Activated naive CD4-positive, alpha-beta T cell (primary cell): ENCODE measurements around the gene KANK3.
"Not testable (repeated sequence)": the region's sequence is repeated elsewhere in the genome, so short reads cannot be mapped to it uniquely, and the experiment has no call there.

ENCODE experiments used
- DNase-seq, 4 experiments: peaks; one replicate each; lab custom pipeline; 2025; lab: John Stamatoyannopoulos, UW

KANK3 gene

GRCh38 chr19:8342684-8343482 lies at the start of gene KANK3:
KANK3 (minus strand) TSS chr19:8343262; CDS start chr19:8337828, 5,434 bp downstream.
- DNase-seq: peak; percentile 54 to 87 (median 82)

- DNase-seq: no peak
Observed at GRCh38 chr19:8392017-8392591, 49.0 kb upstream of the KANK3 start.

DNA sequence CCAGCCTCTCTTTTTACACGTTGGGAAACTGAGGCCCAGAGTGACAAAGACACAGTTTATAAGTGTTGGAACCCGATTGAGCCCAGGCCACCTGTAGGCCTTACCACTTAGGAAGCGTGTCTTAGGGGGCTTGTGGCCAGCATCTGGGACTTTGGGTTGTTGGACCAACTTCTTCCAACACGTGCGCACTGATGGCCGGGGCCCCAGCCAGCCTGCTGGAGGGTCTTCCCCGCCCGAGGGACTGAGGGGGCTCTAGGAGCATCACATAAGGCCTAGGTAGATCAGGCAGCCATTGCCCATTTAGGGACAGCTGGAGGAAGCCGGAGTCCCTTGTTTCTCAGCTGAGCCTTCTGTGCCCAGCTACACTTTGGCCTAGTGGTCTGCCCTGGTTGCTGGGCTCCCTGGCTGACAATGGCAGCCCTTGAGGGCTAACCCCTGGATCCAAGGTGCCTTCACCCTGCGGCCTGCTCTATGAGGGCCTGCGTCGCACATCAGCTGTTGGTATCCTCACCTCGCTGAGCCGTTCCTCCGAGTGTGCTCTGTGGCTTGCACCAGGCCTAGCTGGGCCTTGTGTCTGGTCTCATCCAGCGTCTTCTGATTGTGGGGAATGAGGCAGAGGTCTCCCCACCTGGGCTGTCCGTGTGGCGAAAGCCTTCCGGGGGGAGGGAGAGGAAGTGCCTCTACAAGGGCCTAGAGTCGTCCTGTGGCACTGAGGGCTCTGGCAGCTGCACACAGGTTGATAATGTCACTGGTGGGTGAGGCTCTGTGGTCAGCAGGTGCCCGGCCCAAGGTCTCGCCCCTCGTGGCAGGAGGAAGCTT lies 48.3 kb upstream of the KANK3 start:
- no peak for DNase-seq

GRCh38 chr19:8390617-8390981 lies 47.5 kb upstream of the KANK3 start:
- peak; percentile 86 to 91 (median 86) for DNase-seq

- peak; percentile 90 to 97 (median 92) for DNase-seq
Observed at GRCh38 chr19:8389891-8390616, 47.0 kb upstream of the KANK3 start, which contains the start of gene RAB11B. RAB11B (plus strand) TSS chr19:8390360; CDS start chr19:8390417, 57 bp downstream.

DNA sequence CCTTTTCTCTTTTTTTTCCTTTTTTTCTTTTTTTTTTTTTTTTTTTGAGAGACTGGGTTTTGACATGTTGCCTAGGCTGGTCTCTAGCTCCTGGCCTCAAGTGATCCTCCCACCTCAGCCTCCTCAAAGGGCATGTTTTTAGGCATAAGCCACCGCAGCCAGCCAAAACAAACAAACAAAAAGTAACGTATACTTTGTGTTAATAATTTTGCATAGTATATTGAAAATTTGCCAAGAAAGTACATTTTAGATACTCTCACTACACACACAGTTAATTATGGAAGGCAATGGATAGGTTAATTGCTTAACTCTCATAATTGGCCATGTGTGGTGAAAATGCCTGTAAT lies 45.5 kb upstream of the KANK3 start:
- DNase-seq: no peak

DNA sequence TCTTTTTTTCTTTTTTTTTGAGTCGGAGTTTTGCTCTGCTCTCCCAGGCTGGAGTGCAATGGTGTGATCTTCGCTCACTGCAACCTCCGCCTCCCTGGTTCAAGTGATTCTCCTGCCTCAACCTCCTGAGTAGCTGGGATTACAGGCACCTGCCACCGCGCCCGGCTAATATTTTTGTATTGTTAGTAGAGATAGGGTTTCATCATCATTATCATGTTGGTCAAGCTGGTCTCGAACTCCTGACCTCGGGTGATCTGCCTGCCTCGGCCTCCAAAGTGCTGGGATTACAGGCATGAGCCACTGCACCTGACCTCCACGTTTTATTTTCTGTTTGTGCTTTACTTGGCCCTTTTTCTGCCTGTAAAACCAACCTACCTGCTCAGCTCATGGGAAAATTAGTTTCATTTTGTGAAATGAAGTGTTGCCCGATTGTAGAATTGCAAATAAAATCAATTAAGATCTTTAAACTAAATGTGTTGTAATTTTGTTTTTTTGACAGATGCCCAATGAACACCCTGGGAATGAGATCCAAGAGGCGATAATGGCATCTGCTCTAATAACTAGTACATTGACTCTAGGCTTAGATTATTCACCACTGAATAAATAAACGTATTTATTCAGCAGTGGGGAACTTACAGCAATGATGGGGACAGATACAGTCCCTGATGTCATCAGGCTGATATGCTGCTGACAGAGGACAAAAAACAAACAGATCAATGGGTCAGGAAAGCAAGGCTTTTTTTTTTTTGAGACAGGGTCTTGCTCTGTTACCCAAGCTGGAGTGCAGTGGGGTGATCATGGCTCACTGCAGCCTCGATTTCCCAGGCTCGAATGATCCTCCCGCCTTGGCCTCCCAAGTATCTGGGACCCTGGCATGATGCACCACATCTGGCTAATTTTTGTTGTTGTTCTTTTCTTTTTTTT lies 44.9 kb upstream of the KANK3 start:
- no peak for DNase-seq

GRCh38 chr19:8386990-8387389 lies 43.9 kb upstream of the KANK3 start:
- no peak for DNase-seq

DNA sequence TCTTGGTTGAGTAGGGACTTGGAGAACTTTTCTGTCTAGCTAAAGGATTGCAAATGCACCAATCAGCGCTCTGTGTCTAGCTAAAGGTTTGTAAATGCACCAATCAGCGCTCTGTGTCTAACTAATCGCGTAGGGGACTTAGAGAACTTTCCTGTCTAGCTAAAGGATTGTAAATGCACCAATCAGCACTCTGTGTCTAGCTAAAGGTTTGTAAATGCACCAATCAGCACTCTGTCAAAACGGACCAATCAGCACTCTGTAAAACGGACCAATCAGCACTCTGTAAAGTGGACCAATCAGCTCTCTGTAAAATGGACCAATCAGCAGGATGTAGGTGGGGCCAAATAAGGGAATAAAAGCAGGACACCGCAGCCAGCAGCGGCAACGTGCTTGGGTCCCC lies 43.4 kb upstream of the KANK3 start:
- not testable (repeated sequence) for DNase-seq

DNA sequence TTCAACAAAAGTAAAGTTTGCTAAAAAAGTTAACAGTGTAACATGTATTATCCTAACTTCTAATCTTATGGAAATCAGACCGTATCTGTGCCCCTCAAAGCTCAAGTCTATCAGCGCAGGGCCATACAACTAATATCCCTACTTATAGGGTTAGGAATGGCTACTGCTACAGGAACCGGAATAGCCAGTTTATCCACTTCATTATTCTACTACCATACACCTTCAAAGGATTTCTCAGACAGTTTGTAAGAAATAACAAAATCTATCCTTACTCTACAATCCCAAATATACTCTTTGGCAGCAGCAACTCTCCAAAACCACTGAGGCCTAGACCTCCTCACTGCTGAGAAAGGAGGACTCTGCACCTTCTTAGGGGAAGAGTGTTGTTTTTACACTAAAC lies 42.5 kb upstream of the KANK3 start:
- DNase-seq: not testable (repeated sequence)

GRCh38 chr19:8385103-8385502 lies 42.0 kb upstream of the KANK3 start:
- DNase-seq: not testable (repeated sequence)

DNA sequence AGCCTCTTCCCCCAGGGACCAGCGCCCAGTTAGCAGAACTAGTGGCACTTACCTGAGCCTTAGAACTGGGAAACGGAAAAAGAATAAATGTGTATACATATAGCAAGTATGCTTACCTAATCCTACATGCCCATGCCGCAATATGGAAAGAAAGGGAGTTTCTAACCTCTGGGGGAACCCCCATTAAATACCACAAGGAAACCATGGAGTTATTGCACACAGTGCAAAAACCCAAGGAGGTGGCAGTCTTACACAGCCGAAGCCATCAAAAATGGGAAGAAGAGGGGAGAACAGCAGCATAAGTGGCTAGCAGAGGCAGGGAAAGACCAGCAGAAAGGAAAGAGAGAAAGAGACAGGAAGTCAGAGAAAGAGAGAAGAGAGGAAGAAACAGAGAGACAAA lies 41.5 kb upstream of the KANK3 start:
- not testable (repeated sequence) for DNase-seq

- DNase-seq: not testable (repeated sequence)
Observed at GRCh38 chr19:8379156-8379891, 36.3 kb upstream of the KANK3 start.

DNA sequence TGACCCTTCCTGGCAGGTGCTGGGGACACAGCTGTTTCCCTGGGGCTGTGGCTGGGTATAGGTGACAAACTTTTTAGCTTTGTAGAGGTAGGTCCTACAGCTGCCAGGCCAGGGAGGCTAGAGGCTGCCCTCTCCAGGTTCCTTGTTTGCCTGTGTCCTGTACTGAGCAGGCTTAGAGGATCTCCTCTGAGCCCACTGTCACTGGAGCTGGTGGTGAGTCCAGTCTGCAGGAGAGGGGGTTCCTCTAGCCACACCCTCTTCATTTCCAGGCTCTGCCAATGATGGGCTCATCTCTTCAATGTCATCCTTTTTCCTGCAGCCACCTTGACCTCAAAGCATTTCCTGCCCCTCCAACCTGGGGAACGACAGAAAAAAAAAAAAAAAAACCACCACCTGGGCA lies 34.5 kb upstream of the KANK3 start:
- no peak for DNase-seq

- DNase-seq: not testable (repeated sequence)
Observed at GRCh38 chr19:8376373-8376974, 33.4 kb upstream of the KANK3 start.

- not testable (repeated sequence) for DNase-seq
Observed at GRCh38 chr19:8375766-8376165, 32.7 kb upstream of the KANK3 start.

GRCh38 chr19:8373867-8374813 lies 31.1 kb upstream of the KANK3 start:
- no peak for DNase-seq

DNA sequence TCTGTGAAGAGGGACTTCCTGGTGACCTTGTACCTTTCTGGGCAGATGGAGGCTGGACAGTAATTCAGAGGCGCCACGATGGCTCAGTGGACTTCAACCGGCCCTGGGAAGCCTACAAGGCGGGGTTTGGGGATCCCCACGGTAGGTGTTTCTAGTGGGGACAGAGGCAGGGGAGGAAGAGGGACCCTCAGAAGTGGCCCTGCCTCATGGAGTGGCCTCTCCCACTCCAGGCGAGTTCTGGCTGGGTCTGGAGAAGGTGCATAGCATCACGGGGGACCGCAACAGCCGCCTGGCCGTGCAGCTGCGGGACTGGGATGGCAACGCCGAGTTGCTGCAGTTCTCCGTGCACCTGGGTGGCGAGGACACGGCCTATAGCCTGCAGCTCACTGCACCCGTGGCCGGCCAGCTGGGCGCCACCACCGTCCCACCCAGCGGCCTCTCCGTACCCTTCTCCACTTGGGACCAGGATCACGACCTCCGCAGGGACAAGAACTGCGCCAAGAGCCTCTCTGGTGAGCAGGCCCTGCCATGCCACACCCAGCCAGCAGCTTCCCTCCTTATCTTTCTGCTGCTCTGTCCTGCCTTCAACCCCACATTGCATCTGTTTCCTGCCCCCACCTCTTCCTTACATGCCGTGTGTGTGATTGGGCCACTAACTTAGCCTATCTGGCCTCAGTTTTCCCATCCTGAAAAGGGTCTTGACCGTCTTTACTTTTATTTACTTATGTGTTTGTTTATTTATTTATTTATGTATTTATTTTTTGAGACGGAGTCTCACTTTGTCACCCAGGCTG lies 28.1 kb upstream of the KANK3 start:
- no peak for DNase-seq
